SIG-M5 (cell line): Measurements from ENCODE around the gene SPTLC3.
"Not testable (repeated sequence)": the region's sequence is repeated elsewhere in the genome, so short reads cannot be mapped to it uniquely, and the experiment has no call there.

Experiments
- DNase-seq: peaks from one replicate; lab custom pipeline; 2025; lab: John Stamatoyannopoulos, UW

Gene SPTLC3

DNA sequence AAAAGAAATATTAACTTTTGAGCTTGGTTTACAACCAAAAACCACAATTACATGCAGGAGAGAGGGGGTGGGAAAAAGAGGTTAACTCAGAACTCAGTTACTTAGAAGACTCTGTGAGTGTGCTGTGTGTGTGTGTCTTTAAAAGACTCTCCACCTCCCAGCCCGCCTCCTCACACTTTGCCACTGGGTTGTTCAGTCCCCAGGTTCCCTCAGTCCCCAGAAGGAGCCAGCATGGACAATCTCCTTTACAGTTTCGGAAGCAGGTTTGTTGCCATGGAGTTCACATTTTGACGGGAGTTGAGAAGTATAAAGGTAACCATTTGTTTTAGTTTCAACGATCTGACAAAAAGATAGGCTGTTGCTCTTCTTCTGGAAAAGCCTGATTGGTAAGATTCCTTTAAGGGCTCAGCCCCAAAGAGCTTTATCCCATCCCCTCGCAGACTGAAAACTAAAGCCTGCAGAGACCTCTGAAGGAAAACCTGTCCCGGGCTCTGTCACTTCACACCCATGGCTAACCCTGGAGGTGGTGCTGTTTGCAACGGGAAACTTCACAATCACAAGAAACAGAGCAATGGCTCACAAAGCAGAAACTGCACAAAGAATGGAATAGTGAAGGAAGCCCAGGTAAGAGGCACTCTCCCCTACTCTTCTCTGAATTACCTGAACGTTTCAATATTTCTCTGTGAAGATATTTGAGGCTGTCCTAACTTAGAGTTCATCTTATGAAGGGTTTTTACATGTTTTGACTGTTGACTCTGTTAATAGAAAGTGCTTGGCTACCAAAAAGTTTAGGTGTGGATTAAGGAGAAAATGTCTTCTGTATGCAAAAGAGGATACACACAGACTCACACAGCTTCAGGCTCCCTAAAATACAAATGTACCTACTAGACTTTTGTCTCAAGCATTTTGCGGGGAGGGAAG is at the start of gene SPTLC3:
TSS of gene SPTLC3 (plus strand) at position 212 of the 921 bp plus-strand sequence. CDS start at position 508, 296 bp downstream.
- DNase-seq: no peak

DNA sequence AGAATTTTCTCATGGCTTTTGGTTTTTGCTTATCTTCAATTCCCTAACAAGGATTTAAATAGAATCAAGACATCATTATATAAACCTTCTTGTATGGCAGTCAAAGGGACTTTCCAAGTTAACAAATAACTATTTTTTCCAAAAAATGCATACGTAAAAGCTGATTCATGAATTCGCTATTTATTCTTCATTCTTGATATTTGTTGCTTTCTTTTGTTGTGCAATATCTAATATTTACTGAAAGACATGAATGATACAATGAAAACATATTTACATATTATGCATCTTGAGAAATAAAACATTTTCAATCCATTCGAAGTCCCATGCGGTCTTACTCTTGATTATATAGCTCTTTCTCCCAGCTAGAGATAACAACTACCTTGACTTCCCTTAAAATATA is 47.0 kb upstream of the SPTLC3 start:
- no peak for DNase-seq

DNA sequence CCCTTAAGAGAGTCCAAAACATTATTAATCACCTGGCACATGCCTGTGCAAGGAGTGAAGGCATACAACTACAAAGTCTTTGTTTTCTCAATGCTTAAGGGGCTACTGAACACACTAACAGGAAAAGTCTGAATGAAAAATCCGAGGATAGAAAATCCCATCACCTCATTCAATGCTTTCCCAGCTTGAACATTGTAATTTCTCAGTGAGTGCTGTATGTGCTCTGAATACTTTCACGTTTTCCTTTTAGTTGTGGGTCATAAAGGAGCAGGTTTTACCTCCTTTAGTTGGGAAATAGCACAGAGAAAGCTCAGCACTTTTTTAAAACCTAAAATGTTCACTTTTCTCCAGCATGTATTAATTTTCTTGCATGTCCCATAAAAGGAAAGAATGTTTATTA is 45.9 kb upstream of the SPTLC3 start:
- no peak for DNase-seq

DNA sequence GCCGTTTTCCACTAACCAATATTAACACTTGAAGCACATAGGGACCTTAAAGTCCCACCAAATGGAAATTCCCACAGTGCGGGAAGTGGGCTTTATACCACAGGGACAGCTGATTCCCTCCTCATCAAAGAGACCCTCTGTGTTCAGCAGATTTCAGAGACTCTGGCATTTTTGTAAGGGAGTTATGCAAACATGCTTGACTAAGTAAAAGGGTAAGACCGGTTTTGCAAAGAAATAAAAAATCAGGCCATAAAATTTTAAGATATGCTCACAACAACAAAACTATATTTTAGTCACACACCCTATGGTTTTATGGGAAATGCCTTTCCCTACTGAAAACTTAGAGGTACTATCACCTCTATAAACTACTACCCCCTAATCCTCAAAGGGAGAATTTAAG is 45.4 kb upstream of the SPTLC3 start:
- no peak for DNase-seq

DNA sequence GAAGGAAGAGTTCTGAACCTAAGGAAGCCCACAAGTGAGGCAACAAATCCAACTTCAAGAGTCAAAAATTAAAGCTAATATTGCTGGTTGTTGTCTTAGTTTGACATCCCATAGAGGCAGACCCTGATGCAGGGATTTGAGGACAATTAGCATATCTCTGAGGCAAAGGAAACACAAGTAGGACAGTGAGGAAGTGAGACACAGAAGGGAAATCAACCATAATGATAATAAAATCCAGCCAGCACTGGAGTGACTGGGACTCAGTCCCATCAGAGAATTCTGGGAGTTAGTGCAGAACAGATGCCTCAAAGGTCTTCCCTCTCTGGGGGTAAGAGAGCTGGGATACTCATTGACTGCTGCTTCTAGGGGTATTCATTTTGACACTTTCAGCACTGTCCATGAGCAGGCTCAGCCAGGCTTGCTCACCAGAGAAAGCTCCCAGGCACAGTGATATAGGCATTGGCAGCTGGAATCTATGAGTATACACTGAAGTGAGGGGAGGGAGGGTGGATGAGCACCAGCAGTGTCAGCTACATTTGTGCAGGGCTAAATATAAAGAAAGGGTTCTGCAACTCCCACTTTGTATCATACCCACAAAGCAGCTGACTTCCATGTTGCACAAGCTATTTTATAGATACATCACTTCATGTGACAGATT is 43.4 kb upstream of the SPTLC3 start:
- DNase-seq: no peak

DNA sequence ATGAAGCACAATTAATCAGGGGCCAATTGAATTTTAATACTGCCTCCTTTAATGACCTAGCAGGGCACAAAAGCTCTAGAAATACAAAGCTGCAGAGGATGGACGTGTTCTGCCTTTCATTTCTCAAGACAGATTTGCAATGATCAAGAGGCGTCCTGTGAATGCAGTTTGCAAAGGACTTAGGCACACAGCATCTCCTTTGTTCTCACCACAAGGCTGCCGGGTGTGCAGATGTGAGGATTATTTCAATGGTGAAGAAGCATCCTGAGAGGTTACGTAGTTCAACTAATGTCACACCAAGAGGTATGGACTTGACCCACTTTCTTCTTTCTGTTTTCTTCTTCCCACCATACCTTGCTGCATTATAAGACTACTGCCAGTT is 42.9 kb upstream of the SPTLC3 start:
- no peak for DNase-seq

DNA sequence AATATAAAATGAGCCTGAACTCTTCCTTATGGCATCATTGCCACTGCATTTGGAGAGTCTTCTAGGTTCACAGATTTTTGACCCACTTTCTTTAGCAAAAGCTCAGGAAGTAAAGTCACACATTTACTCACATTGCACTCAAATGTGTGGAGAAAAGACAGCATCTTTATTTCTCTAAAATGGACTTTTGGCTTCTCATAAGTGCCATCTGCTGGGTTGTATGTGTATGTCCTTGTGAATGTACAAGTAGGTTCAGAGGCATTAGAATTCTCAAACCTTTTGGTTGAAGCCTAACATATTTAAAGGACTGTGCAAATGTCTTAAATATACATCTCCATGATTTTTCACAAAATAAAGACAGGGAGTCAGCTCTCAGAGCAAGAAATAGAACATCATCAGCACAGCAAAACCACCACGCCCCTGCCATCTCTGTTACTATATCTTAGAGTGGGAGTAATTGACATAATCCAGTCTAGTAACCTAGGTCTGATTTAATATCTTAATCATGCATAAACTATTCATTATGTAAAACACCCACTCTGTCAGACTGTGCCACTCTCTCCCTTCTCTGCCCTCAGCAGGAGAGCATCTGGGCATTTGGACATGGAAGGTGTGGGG is 42.2 kb upstream of the SPTLC3 start:
- no peak for DNase-seq

DNA sequence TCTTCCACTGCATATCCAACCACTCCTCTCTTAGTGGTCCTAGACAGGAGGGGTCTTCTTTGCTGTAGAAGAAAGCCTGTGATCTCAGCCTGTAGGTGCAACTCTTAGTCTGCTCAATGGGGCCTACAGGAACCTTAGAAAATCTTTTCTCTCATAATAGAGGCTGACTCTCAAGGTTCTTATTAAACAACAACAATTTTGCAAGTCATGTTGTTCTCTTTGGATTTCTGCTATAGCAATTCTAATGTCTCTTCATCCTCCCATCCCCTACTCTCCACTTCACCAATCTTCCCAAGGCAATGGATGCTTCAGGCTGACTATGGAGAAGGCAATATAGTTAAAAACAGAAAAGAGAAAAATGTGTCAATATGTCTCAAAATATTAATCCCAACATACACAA is 40.8 kb upstream of the SPTLC3 start:
- no peak for DNase-seq

DNA sequence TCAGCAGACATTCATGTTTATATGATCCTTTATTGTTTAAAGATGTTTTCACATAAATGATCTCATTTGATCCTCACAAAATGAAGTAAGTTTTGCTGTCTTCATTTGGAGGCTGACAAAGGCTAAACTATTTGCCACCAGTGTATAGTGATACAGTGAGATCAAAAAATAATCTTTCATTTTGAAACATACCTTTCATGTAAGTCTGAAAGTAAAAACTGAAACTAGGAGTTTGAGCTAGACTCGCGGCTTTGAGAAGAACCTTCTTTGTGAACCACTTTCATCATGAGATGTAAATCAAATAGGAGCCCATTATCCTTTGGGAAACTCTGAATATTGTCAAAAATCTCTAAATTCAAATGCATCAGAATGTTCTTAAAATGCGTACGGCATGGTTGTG is 40.3 kb upstream of the SPTLC3 start:
- no peak for DNase-seq

DNA sequence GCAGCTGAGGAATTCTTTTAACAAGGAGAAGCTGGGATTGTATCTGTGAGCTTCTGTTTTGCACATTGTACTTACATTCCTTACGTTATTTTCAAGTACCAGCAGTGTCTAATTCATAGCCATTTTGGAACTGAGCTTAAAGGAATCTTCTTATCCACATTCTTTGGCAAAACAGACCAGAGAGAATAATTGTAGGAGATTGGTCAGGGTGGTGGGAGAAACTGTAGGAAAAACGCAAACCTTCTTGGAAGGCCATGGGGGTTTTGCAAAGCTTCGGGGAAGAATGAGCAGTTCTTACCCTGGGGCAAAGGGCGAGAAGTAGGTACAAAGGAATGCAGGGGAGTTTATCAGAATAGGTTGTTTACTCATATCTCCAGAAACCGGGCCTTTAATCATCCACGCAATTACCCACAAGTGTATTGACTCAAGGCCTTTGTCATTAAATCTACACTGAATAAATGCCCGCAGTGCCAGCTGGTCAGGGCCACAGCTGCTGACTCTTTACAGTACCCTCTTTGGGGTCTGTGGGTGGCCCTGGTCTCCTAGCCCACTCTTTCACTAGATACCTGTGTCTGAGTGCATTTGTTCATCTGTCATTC is 39.6 kb upstream of the SPTLC3 start:
- no peak for DNase-seq

DNA sequence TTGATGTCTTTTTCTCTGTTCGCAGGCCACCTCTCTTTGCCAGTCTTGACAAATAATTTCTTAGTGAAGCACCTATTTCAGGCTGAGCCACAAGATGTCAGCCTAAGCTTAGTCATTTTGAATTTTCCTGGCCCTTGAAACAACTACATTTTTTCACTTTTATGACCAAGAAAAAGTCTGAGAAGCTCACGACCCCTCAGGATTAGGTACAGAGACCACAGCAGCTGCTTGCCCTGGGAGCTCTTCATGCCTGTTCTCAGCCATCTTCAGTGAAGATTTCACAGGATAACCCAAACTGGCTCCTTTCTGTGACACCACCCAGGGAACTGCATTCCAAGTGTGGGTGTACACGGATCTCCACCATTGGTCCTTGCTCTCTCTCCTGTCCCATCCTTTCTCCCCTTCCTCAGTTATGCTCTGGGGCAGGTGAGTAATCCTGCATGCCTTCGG is 38.4 kb upstream of the SPTLC3 start:
- DNase-seq: no peak

DNA sequence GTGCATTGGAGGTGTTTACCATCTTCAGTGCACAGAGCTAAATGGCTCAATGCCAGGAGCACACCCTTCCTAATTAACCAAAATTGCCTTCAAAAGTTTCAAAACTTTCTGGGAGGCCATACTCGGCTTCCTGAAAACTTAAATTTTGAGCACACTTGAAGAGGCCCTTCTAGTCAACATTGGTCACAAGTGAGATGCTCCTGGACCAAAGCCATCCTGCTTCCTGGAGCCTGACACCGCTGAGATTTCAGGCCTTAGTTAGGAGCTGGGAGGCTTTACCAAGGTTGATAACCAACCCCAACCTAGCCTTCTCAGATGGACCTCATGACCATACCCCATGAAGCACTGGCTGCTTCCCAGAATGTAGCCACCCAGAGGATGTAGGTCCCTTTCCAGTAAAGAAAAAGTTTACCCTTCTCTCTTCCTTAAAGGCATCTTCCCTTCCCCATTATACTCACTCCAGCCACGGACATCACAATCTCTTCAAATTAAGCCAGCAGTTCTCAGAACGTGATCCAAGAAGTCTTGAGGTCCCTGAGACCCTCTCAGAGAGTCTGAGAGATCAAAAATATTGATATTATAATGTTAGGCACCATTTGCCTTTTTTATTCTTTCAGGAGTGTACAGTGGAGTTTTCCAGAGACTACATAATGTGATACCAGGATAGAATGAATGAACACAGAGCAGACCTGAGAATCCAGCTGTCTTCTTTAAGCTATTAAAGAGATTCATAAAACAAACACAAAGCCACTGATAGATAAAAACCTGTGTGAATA is 32.8 kb upstream of the SPTLC3 start:
- DNase-seq: no peak

DNA sequence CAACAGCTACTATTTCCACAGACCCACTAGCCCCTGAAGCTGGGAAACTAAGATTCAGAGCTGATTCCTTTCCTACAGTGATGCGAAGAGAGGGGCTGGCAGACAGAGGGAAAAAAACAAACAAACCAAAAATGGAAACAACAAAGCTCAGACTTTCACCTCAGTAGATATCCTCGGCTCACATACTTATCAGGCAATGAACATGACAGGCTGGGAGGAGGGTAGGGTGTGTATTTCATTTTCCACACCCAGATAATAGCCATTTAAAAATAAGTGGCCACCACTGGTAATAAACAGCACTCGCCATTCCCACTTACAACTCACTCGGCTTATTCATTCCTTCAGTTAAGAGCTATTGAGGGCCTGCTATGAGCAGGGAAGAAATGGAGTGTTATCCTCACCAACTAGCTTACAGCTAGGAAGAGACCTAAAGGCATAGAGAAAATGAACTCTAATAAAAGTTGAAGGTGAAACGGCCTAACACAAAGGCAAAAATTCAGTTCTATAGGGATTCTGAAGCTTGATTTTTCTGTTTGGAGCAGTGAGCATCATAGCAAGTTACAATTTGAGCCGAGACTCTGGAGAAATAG is 32.0 kb upstream of the SPTLC3 start:
- DNase-seq: no peak

DNA sequence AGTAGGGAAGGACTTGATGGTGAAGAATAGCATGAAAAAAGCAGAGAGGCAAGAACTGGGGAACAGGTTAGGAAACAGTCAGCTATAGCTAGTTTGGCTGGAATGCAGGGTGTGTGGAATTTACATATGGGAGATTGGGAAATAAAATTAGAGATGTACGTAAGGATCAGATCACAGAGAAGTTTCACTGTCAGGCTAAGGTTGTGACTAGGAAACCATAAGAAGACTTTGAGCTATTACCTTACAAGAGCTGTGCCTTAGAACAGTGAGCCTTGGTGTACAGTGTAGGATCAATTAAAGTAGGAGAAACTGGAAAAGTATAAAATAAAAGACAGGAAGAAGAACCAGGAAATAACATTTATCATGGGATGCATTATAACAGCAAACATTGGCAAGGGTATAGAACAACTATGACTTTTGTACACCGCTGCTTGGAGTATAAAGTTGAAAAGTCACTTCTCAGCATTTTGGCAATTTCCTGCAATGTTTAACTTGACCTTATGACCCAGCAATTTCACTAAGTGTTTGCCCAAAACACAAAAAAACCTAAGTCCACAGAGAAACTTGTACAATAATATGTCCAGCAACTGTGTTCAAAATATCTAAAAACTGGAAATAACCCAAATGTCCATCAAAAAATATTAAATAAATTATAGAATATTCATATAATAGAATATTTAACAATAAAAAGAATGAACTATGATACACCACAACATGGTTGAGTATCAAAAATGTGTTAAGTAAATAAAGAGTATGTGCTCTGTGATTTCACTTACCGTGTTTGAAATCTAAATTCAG is 31.2 kb upstream of the SPTLC3 start:
- DNase-seq: no peak

DNA sequence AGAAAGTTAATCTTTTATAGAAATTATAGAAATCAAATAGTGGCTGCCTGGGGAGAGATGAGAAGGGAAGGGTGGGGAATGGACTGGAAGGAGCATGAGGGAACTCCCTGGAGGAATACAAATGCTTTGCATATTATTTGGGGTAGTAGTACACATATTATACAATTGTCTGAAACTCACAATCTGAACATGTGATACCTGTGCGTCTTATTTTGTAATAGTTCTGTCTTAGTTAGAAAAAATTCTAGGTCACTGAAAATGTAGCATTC is 30.7 kb upstream of the SPTLC3 start:
- no peak for DNase-seq

DNA sequence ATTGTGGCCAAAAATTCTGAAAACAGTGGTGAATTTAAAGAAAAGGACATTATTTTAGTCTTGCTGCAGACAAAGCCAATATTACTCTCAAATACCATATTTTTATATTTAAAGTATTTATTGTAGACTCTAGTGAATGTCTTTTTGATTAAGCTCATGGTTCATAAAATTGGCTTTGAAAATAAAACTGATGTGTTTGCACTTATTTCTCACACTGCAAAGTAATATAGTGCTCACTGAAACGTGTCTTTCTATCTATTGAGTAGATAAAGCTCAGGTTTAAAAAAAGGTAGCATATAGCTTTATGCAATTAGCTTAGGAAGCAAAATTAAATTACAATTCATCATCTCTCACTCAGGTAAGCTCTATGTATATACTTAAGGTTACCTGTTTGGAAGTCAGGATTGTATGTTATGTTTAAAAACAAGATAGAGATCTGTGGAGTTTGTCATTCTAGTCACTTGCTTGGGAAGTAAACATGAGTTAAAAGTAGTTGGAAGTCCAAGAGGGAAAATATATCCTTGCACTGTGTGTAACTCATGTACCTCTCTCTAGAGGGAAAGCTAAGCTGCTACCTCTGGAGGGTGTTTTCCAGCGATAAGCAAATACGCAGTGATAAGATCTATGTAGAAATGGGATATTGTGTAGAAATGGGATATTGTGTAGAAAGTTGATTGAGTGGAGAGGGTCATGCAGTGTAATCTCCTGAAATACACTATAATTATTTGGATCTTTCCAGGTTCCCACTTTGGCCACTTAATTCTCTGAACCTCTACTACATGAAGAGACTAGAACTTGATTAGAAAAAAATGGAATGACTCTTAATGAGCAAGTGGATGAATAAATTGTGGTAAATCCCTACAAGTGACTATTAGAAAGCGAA is 29.9 kb upstream of the SPTLC3 start:
- DNase-seq: no peak

DNA sequence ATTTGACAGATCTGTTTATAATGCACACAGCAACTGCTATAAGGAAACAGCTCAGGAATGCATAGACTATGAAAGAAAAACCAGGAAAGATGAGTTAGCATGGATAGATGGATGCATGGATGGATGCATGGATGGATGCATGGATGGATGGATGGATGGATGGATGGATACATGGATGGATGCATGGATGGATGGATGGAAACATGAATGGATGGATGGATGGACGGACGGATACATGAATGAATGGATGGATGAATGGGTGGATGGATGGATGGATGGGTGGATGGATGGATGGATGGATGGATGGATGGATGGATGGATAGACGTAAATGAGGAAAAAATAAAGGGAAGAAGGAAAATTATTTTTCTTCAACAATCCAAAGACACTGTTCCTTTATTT is 29.1 kb upstream of the SPTLC3 start:
- not testable (repeated sequence) for DNase-seq

DNA sequence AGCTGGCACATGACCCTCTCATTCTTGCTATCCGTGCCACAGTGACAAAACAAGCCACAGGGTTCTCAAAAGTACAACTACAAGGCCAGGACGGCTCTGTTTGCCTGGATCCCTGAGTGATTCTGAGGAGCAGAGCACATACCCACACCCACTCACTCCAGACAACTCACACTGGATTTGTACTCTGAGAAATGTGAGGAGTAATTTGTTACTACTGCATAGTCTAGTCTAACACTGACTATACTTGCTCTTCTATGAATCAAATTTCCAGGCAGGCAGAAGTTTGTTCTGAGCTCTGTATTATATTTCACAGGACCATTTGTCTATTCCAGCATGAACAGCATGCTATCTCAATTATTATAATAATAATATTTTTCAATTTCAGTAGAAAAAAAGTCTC is 26.7 kb upstream of the SPTLC3 start:
- DNase-seq: no peak

DNA sequence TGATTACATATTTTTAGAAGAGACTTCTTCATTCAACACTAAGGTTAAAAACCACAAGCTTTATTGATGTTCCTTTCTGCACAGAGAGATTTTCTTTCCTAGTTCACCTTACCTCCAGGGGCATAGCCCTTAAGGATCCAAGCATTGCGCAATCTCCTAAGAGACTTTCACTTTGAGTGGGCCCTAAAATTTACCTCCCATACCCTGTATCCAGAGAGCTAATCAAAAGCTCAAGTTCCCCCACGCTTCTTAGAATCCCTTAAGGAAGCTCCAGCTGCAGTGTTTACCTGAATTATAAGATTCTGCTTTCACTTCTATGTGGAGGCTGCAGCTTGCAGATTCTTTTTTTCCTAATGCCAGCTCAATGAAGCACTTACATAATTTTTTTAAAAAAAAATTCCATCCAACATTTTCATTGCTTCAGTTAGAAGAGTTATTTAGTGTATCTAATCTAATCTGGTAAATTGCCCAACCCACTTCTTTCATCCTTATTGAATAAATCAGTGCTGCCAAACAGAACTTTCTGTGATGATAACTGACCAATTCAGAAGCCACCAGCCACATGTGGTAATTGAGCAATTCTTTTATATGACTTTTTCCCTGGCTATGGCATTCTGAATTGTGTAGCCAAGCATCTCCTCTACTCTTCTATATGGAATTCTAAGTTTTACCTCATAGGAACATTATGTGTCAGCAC is 24.6 kb upstream of the SPTLC3 start:
- DNase-seq: no peak
